ENCODE results near the gene EVI2B. TPM values are rescaled to one million over a fixed set of nuclear protein-coding genes. Genes with fewer than 3 reads are reported as not detected.

The EVI2B gene
- total RNA-seq, 1 donor from 2014 or later = not detected

GRCh38 chr17:31286587-31286986 lies 27.3 kb downstream of the EVI2B start:
- no peak for DNase-seq (ENCODE audit: low read depth)
- no peak for TF ChIP-seq CTCF (conservative IDR thresholded peaks at IDR 0.05; ENCODE audit: low read depth, low read length)
- no peak overlapping the region for H3K4me3 ChIP-seq (ENCODE audit: low read depth, low read length)

GRCh38 chr17:31283841-31284240 lies 30.0 kb downstream of the EVI2B start:
- H3K4me3 ChIP-seq (ENCODE audit: low read depth, low read length) = no peak overlapping the region
- DNase-seq (ENCODE audit: low read depth) = no peak
- TF ChIP-seq CTCF (conservative IDR thresholded peaks at IDR 0.05; ENCODE audit: low read depth, low read length) = no peak

GRCh38 chr17:31281061-31281460 lies 32.8 kb downstream of the EVI2B start:
- TF ChIP-seq CTCF (conservative IDR thresholded peaks at IDR 0.05; ENCODE audit: low read depth, low read length) = no peak
- H3K4me3 ChIP-seq (ENCODE audit: low read depth, low read length) = no peak overlapping the region
- DNase-seq (ENCODE audit: low read depth) = no peak

GRCh38 chr17:31279401-31279800 lies 34.5 kb downstream of the EVI2B start:
- DNase-seq (ENCODE audit: low read depth) = no peak
- no peak for TF ChIP-seq CTCF (conservative IDR thresholded peaks at IDR 0.05; ENCODE audit: low read depth, low read length)
- no peak overlapping the region for H3K4me3 ChIP-seq (ENCODE audit: low read depth, low read length)

GRCh38 chr17:31275116-31275515 lies 38.7 kb downstream of the EVI2B start:
- no peak for TF ChIP-seq CTCF (conservative IDR thresholded peaks at IDR 0.05; ENCODE audit: low read depth, low read length)
- no peak for DNase-seq (ENCODE audit: low read depth)
- no peak overlapping the region for H3K4me3 ChIP-seq (ENCODE audit: low read depth, low read length)

- no peak overlapping the region for H3K4me3 ChIP-seq (ENCODE audit: low read depth, low read length)
- DNase-seq (ENCODE audit: low read depth) = no peak
- TF ChIP-seq CTCF (conservative IDR thresholded peaks at IDR 0.05; ENCODE audit: low read depth, low read length) = no peak
Measured at GRCh38 chr17:31274252-31274651, 39.6 kb downstream of the EVI2B start.

GRCh38 chr17:31273516-31273915 lies 40.3 kb downstream of the EVI2B start:
- DNase-seq (ENCODE audit: low read depth) = no peak
- TF ChIP-seq CTCF (conservative IDR thresholded peaks at IDR 0.05; ENCODE audit: low read depth, low read length) = no peak

More at GRCh38 chr17:31273516-31273915, 40.3 kb downstream of the EVI2B start:
- no peak overlapping the region for H3K4me3 ChIP-seq (ENCODE audit: low read depth, low read length)
